Activated gamma-delta T cell treated with anti-CD3 and anti-CD28 coated beads, Interleukin-2, amount 50 U/mL, for 16 hours (primary cell): ENCODE measurements around the gene DDX42.
"Not testable (repeated sequence)": the region's sequence is repeated elsewhere in the genome, so short reads cannot be mapped to it uniquely, and the experiment has no call there.

ENCODE experiments used
- DNase-seq: peaks from one replicate; pipeline ENCODE4 v3.0.0-alpha.2; 2020; ENCODE audit warnings: low read depth

The DDX42 gene

DNA sequence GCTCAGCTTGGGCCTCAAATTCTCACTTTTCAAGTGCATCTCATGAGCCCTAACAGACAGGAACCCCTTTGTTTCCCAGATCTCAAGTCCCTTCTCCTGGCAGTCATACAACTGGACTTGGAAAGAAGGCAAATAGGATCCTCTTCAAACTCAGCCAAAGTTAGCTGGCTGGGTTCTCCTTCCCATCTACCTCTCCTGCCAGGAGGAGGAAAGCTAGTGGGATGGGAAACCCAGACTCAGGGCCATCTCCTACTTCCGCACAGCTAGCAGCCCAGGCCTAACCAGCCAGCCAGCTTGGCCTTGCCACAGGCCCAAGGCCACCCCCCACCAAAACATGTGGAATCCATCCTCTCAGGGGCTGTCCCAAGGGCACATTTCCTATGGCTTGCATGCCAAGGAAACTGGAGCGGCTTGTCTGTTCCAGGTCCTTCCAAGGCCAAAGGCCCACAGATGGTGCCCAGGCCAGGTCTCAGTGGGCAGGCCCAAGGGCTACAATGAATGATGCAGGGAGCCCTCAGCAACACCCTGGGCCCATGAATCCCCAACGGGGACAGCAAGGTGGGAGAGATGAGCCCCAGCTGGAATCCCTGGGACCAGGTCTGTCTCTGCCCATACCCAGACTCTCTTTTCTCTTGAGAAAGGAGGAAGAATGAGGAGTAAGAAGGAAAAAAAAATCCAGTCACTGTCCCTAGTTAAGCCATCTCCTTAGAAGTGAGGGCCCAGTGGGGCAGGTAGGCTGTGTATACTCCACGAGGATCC, 66.8 kb downstream of the DDX42 start:
- no peak for DNase-seq

DNA sequence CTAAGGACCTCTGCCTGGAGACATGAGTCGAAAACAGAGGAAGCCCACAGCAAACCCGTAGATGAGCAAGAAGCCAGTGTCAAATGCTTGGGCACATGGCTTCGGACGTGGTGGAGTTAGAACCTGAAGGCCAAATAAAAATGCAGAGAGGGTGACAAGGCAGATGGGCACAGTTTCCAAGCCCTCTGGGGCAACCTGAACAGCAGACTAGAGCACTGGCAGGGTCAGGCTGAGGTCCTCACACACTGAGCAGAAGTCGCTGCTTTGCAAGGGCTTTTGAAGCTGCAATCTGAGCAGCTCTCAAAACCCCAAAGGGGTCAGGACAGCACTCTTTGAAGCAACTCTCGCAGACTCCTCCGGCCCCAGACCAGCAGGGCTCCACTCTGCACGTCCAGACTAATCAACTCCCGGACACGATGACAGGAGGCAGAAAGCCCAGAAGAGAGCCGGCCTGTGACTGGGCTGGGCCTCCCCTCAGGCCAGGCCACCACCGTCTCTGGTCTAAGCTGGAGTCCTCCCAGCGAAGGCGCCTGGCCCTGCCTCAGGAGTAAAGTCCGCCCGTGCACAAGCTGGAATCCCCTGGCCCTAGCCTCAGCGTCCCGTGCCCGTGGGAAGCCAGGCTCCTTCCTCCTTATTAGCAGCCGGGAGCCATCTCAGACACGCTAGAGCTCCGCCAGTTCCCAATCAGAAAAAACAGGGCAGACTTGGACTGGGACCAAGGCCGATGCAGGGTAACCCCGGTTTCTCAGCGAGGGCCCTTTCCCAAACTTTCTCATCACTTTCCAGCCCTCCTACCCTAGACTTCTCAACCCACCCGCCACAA, 67.6 kb downstream of the DDX42 start:
- DNase-seq, result no peak

DNA sequence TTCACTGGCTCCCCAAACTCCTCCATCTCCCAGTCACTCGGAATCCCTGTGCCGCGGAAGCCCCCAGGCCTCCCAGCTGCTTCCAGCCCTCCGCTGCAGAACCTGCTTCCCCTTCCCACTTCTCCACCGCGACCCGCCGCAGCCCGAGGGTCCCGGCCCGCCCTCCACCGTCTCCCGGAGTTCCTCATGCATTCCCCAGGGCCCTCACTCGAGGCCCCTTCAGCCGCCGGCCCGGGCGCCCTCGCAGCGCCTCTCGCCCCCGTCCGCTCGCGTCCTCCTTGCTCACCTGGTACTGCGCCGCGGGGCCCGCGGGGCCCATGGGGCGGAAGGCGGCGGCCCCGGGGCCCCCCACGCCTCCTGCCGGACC, 68.2 kb downstream of the DDX42 start:
- DNase-seq, result no peak

DNA sequence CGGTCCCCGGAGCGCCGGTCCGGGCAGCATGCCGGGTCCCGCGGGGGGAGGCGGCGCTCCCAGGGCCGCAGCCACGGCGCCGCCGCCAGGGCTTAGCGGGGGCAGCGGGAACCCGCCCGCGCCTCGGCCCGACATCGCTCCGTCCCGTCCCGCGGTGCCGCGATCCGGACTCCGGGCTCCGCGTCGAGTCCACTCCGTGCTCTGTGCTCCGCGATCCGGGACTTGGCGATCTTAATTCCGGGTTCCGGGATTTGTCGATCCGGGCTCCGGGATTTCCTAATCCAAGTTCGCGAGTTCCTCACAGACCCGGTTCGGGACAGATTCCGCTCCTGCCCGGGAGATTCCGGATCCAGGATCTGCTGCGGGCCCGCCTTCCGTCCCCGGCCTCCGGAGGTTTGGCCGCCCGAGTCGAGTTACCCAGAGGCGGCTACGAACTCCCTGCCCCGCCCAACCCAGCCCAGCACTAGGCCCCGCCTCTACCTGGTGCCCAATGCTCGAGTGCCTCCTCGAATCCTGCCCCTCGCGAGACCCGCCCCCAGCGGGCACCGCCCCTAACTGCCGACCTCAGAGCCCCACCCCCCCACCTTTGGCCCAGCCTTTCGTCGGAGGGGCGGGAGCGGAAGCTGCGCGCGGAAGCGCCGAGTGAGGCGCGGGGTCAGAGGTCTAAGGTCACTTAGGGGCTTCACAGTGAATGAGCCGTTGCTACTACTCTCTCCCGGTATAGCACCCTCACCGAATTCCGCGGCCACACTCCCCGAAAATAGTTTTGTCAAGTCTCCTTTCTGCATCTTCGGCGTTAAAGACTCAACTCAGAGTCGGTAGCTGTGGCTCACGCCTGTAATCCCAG, 68.8 kb downstream of the DDX42 start, which contains the start of gene SMARCD2:
TSS of gene SMARCD2 (minus strand) at position 146 of the 847 bp plus-strand sequence. CDS start at position 135, 11 bp downstream.
- peak; percentile 99 for DNase-seq

DNA sequence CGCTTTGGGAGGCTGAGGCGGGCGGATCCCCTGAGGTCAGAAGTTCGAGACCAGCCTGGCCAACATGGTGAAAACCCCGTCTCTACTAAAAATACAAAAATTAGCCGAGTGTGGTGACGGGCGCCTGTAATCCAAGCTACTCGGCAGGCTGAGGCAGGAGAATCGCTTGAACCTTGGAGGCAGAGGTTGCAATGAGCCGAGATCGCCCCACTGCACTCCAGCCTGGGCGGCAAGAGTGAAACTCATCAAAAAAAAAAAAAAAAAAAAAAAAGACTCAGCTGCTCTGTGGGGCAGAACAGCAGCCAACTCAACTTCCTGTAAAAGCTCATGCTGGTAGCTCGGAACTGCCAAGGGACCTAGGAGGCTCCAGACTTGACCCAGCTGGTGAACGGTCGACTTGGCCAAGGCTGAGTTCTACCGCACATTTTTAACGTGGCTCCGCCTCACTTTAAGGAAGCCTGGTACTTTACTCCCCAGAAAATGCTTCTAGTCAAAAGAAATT, 69.5 kb downstream of the DDX42 start:
- DNase-seq, result not testable (repeated sequence)

DNA sequence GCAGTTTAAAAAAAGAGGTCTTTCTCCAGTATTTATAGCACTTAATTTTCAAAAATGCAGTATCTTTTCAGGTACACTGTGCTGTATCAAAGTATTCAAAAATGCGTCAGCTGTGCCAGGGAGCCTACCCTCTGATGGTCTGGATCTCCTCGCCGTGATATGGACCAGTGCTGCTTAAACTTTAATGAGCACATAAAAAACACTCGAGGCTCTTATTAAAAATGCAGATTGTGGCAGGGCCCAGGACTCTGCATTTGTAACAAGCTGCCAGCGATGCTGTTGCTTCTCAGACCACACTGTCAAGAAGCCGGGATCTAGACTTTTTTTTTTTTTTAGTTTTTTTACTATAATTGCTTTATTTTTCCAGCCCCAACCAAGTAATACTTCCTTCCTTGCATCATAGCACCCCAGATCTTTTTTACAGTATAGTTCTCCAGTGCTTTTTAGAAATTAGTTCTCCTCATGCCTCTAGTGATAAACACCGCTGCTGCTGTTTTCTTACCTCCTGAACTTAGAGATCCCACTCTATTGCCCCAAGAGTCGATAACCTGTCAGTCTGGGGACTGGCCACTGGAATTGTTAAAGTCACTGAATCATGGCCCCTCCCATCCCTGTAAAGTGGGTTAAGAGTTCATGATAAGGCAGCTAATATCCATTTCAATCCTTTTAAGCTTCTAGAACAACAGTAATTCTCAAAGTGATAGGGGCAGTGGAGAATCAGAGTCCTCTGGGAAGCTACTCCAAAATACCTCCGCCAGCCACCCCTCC, 70.1 kb downstream of the DDX42 start:
- no peak for DNase-seq

DNA sequence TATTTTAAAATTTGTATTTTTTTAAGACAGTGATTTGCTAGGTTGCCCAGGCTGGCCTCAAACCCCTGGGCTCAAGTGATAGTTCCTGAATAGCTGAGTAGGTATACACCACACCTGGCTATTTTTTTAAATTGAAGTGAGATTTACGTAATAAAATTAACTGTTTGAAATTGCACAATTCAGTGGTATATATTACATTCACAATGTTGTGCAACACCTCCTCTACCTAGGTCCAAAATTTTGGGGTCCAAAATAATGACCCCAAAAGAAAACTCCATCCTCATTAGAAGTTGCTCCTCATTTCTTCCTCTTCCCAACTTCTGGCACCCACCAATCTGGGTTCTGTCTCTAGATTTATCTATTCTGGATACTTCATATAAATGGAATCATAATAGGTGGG, 71.5 kb downstream of the DDX42 start:
- DNase-seq, result no peak

DNA sequence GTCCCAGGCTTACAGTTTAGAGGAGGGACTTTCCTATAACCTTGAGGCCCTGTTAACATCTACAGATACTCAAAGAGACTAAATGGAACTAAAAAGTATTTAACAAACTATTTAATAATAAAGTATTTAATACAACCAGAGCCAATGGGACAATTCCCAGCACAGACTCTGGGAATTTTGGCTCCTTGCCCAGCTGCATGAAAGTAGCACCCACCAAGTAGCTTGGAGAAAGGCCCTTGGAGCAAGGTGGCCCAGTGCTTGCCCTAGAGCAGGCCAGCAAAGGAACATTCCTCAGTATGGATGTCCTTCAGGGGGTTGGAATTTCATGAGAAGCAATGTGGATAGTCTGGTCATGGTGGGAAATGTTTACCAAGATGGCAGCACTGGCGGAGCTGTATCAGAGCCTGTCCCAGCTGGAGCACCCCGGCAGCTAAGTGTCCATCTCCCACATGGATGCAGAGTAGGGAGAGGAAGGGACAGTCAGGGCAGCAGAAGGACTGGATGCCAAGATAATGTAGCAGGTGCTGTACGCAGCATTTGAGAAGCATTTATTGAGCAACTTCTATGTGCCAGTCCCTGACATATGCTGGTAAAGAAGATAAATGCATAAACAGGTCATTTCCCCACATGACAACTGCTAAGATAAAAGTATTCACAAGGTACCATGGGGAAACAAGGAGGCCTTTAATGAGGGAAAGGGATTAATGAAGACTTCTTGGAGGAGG, 73.7 kb downstream of the DDX42 start:
- DNase-seq, result no peak

DNA sequence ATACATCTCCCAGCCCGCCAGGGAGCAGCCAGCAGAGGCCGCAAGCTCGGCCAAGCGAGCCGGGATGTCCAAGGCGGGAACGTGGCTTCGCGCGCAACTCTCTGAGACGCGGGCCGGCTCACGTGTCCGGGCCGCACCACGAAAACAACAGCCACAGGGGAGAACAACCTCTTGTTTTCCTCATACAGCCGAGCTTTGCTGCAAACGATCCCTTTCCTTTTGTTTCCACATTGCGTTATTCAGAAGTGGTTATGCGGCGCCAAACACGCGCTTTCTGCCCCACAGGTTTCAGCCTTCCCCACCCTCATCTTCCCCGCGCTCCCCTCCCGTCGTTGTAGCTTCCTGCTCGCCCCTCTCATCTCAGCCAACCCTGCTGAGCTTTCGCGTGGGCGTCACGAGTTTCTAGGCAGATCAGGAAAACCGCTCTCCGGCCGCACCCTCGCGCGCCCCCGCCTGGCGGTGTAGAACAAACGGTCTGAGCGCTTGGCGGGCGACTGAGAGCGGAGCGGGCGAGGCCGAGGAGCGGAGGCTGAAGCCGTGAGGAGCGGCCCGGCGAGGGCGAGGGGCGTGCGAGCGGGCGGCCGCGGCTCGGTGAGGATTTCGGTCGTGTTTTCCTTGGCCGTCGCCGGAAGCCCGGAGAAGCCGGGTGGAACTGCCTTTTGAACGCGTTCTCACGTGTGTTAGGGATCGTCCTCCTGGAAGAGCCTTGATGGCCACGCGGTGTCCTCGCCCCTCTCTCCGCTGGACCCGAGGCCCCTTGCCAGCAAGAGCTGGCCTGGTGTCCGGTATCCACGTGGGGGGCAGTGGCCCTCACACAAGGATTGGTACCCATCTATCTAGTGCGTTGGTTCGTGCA, 75.1 kb downstream of the DDX42 start:
- DNase-seq, result peak; percentile 92

DNA sequence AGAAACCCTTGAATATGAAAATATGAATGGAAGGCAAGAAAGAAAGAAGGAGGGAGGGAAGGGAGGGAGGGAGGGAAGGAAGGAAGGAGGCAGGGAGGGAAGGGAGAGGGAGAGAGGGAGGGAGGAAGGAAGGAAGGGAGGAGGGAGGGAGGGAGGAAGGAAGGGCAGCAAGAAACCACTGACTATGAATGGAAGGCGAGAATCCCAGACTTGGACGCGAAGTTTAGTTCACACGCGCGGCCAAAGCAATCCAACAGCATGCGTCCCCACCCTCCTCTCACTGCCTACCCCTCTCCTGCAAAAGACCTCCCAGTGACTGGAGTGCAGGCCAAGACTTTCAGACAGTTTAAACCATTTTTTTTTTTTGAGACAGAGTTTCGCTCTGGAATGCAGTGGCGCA, 76.4 kb downstream of the DDX42 start:
- no peak for DNase-seq

DNA sequence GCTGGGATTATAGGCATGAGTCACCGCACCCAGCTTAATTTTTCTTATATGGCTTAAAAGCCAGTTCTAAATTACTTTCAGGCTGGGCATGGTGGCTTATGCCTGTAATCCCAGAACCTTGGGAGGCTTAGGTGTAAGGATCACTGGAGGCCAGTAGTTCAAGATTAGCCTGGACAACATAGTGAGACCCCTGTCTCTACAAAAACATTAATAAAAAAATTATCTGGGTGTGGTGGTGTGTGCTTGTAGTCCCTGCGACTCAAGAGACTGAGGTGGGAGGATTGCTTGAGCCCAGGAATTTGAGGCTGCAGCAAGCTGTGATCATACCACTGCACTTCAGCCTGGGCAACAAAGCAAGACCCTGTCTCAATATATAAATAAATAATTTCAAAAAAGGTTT, 79.3 kb downstream of the DDX42 start:
- no peak for DNase-seq

DNA sequence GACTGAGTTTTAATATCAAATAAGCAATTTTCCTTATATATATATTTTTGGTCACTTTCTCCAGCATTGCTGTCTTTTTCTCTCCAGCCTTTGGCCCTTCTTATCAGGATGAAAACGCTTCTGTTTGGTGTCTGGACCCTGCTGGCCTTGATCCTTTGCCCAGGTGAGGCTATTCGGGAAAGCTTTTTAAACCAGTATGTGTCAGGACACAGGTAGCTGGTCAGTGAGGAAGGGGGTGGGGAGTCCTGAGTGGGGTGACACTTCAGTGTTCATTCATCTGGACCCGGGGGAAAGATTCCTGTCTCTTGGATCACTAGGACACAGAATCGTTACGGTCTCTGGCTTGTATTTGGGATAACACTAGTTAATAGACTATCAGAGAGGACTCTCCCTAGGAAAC, 80.7 kb downstream of the DDX42 start:
- no peak for DNase-seq

DNA sequence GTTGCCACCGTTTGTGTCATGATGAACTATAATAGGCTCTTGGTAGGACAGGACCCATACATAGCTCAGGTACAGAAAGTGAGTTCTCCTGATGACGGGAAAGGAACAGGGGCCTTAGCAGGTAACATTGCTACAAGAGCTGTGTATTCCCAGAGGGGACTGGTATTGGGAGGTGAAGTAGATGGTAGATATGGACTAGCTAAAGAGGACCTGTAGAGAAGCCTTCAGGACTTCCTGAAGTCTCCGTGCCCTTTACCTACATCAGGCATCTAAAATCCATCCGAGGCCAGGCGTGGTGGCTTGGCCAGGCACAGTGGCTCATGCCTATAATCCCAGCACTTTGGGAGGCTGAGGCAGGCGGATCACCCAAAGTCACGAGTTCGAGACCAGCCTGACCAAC, 81.2 kb downstream of the DDX42 start:
- no peak for DNase-seq

DNA sequence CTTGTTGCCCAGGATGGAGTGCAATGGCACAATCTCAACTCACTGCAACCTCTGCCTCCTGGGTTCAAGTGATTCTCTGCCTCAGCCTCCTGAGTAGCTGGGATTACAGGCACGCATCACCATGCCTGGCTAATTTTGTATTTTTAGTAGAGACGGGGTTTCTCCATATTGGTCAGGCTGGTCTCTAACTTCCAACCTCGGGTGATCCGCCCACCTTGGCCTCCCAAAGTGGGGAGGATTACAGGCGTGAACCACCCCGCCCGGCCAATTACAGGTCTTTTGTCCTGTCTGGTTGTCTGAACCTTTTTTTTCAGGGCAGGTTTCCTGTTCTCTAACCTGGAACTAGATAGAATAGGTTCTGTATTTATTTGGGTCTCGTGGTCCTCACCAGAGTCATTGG, 82.5 kb downstream of the DDX42 start:
- not testable (repeated sequence) for DNase-seq

DNA sequence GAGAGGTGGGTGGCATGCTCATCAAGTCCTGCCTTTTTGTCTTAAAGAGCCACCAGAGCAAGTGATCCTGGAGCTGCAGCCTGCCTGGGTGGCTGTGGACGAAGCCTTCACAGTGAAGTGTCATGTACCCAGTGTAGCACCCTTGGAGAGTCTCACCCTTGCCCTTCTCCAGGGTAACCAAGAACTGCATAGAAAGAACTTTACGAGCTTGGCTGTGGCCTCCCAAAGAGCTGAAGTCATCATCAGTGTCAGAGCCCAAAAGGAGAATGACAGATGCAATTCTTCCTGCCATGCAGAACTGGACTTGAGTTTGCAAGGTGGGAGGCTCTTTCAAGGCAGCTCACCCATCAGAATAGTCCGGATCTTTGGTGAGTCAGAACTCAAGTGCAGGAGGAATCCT, 85.3 kb downstream of the DDX42 start:
- DNase-seq, result no peak

DNA sequence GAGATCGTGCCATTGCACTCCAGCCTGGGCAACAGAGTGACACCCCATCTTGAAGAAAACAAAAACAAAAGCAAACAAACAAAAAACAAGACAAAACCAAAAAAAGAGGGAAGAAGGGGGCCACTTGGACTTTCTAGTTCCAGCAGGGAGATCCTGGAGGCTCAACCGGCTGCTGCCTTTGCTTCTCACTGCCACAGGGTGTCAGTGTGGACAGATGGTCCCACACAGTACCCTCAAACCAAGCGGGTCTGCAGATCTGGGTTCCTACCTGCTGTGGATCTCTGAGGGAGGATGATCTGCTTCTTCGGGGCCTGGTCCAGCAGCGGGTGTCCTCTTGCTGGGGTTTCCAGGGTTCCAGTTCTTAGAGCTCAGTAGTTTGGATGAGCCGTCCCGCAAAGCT, 92.7 kb downstream of the DDX42 start:
- not testable (repeated sequence) for DNase-seq
